H1 (cell line): ENCODE results near the gene SH3GL2. TPM values are rescaled to one million over a fixed set of nuclear protein-coding genes. Genes with fewer than 3 reads are reported as not detected.

Source experiments
- CTCF ChIP-seq, 3 experiments: IDR thresholded peaks; 1 replicate in 2 of 3; 2 replicates in 1 of 3; pipeline versions ENCODE4 v1.5.1 to v1.6.1; 2011; ENCODE audit warnings: low read length in 3 of 3, mild to moderate bottlenecking in 3 of 3, inconsistent platforms in 2 of 3, low read depth in 1 of 3, moderate library complexity in 1 of 3; ENCODE audit not compliant: insufficient read depth in 1 of 3; ENCODE audit errors: control extremely low read depth in 1 of 3
- EP300 ChIP-seq, 2 experiments: IDR thresholded peaks; 1 replicate in 1 of 2; 2 replicates in 1 of 2; pipeline ENCODE4 v1.6.1; 2011 to 2012; ENCODE audit warnings: low read depth in 2 of 2, low read length in 2 of 2, mild to moderate bottlenecking in 2 of 2, borderline replicate concordance in 1 of 2, inconsistent platforms in 1 of 2, moderate library complexity in 1 of 2
- RAD21 ChIP-seq, 2 experiments: IDR thresholded peaks in 1 of 2; conservative IDR thresholded peaks in 1 of 2; 2 replicates each; pipeline ENCODE4 v1.6.1; 2011; ENCODE audit warnings: low read depth in 2 of 2, low read length in 2 of 2, improper control_type of control experiment in 1 of 2, inconsistent platforms in 1 of 2, mild to moderate bottlenecking in 1 of 2, moderate library complexity in 1 of 2
- SAP30 ChIP-seq: fragments of 300-600 bp; sonication (generic); IDR thresholded peaks from 2 replicates; pipeline ENCODE4 v1.7.1; 2012; ENCODE audit warnings: low read length, moderate library complexity, mild to moderate bottlenecking, inconsistent platforms; ENCODE audit not compliant: insufficient read depth, insufficient replicate concordance
- SP1 ChIP-seq: IDR thresholded peaks from 2 replicates; pipeline ENCODE4 v1.6.1; 2011; ENCODE audit warnings: low read depth, low read length
- polyA plus RNA-seq, 7 experiments: library from polyadenylated mRNA; depleted of rRNA in 3 of 7; stranded (reverse) in 5 of 7; unstranded in 2 of 7; fragments of >200 nt in 5 of 7; fragments of 200-250 nt in 2 of 7; gene quantifications; 1 replicate in 5 of 7; 2 replicates in 1 of 7; 4 replicates in 1 of 7; pipeline versions ENCODE4 v1.2.1 to v1.2.3, GENCODE V29; 2011 to 2013; ENCODE audit warnings: missing spikeins in 2 of 7, mixed read lengths in 2 of 7
- total RNA-seq: library from RNA; stranded (reverse); fragmentation: NEBNext Ultra II Directional; extraction: Animal tissue kit (Norgen Biotek cat#: 25700); gene quantifications from 2 replicates; pipeline ENCODE4 v1.2.1, GENCODE V29; 2021
- TF ChIP-seq, protein P1 (sequence below): IDR thresholded peaks from 2 replicates; pipeline ENCODE4 v1.6.1; 2012; ENCODE audit warnings: inconsistent platforms

The SH3GL2 gene
- total and polyA plus RNA-seq, 2 of the 8 experiments (the other 6 are each of a cell fraction or from before 2014, with no cell fraction given) = 4.7 to 5.3 TPM

GRCh38 chr9:17604556-17604955 lies 25.7 kb downstream of the SH3GL2 start (continued):
- TF ChIP-seq CTCF (IDR thresholded peaks at IDR 0.05; ENCODE audit: control extremely low read depth in 1 of 3, insufficient read depth in 1 of 3, low read depth in 1 of 3, low read length in 3 of 3) (no peak), EP300 (IDR thresholded peaks at IDR 0.05; ENCODE audit: borderline replicate concordance in 1 of 2, low read depth in 2 of 2, low read length in 2 of 2) (no peak), SAP30 (no peak), RAD21 (IDR thresholded peaks at IDR 0.05 in 1 of 2, conservative IDR thresholded peaks at IDR 0.05 in 1 of 2; ENCODE audit: low read depth in 2 of 2, low read length in 2 of 2) (no peak), SP1 (no peak)
- TF ChIP-seq, protein P1, sequence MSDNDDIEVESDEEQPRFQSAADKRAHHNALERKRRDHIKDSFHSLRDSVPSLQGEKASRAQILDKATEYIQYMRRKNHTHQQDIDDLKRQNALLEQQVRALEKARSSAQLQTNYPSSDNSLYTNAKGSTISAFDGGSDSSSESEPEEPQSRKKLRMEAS = no peak
